HG02571 (cell line): ENCODE measurements around the gene RALA.
"Not testable (repeated sequence)": the region's sequence is repeated elsewhere in the genome, so short reads cannot be mapped to it uniquely, and the experiment has no call there.

ENCODE experiments used
- ATAC-seq: cut with Tn5 transposase; IDR thresholded peaks from one replicate; pipeline ENCODE4 v1.9.1; 2021; ENCODE audit warnings: mild to moderate bottlenecking, moderate library complexity; ENCODE audit not compliant: unreplicated experiment

Gene RALA

DNA sequence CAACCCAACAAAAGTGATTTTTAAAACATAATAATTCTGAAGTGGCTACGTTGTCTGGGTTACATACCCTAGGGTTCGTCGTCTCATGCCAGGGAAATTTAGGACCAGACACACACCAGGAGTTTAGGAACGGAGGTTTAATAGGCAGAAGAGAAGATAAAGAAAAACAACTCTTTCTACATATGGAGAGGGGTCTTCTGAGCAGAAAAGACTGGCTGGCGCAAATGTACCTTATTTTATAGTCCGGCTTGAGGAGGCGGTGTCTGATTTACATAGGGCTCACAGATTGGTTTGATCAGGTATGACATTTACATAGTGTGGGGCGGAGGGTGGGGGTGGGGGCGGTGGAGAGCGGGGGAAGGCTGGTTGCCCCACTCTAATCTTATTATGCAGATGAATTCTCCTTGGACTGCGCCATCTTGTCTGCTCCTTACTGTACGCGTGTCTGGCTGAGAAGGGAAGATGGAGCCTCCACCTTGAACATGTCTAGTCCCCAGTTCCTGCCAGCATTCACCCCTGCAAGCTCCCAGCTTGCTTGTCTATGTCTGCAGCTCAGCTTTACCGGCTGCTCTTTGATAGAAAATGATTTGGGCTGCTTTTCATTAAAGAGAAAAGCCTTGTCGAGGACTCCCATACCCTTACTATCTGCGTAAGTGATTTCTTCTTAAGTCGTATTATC, 98.7 kb downstream of the RALA start:
- ATAC-seq: no peak

DNA sequence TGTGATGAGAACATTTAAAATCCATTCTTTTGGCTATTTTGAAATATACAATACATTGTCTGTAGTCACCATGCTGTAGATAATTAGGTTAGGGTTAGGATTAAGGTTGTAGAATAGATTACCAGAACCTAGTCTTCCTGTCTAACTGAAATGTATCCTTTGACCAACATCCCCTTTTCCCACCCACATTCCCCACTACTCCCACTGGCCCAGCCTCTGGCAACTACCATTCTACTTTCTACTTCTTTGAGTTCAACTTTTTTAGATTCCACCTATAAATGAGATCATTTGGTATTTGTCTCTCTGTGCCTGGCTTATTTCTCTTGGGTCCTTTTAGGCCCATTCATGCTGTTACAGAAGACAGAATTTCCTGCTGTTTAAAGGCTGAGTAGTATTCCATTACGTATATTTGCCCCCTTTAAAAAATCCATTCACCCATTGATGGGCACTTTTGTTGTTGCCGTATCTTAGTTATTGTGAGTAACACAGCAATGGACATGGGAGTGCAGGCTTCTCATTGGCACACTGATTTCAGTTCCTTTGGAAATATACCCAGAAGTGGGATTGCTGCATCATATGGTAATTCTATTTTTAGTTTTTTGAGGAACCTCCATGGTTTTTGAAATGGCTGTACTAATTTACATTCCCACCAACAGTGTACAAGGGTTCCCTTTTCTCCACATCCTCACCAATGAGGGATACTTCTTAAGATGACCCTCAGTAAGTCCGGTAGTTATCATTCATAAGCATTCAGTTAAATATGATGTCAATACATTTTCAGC, 104.0 kb downstream of the RALA start:
- ATAC-seq: no peak

DNA sequence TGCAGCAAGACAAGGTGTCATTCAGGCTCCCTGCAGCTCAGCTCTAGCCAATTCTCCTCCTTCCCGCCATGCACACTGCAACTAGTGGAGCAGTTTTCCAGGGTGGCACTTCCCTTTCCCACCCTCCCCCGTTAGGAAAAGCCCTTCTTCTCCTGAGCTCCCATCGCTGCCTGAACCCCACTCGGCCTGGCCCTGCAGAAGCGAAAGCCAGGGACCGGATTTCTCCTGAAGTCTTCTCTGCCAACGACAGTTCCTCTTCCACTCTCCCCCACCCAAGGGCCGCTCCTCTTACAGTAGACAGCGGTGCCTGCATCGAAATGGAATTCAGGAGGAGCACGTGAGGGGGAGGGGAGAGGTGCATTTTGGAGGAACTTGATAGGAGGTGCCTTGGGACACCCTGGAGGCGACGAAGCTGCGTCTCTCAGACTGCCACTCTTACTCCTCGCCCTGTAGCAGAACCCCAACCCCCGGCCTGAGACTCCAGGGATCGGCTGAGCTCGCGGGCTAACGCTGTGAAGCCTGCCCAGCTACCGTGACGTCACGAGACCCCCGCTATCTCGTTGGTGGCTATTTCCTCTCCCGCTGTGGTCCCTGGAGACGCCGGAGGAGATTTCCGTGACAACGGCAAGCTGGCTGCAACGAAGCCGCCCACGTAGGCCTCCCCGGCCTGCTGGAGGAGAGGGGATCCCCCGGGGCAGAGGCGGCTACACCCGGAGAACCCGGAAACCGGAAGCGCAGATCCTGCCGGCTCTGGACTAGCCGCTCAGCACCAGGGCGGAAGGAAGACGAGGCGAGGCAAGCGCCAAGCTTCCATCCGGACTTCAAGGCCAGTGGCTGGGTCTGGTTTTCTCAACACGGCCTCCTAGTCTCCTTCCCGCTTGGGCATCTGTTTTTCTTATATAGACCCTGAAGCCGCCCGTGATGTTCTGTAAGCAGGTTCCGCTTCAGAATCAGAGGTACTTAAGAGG, 109.7 kb downstream of the RALA start:
- ATAC-seq: peak; percentile 94

DNA sequence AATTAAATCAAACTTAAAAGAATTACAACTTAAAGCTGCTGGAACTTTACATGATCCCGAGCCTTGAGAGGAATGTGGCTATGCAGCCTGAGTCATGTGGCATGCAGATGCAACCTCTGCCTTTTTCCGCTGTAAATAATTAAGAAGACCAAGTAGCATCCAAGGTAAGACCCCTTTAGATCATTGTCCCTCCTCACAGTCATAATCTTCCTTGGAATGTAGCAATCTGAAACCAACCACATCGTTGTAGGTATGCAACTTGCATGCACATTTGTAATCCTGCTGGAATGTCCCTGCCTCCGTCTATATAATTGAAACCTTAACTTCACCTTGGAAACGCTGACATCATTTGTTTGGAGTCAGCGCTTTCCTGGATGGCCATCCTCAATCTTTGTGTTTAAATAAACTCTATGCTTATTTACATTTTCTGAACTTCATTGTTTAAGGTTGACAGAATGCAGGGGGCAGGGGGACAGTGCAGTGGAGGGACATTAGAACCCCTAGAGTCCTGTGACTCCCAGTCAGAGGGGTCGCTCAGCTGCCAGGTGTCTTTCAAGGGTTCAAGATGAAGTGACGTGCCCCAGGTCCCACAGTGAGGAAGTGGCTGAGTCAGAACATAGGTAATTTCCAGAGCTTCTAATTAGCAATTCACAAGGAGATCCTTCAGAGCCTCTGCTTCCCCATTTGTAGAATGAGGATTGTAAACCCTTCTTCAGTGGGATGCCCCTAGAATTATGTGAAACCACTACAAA, 110.7 kb downstream of the RALA start:
- ATAC-seq: no peak

DNA sequence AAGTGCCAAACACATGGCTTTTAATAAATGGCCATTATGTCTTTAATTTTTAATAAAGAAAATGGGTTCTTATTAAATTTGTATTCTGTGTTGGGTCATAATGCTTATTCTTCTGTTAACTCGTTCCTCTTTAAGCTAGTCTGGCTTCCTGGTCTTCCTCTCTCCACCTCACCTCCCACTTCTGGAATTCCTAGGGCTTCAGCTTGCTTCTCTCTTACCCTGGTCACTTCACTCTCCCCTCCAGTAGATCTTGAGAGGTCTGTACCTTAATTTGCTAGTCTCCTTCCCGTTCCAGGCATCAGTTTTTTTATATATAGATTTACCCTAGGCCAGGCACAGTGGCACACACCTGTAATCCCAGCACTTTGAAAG, 111.2 kb downstream of the RALA start:
- no peak for ATAC-seq

DNA sequence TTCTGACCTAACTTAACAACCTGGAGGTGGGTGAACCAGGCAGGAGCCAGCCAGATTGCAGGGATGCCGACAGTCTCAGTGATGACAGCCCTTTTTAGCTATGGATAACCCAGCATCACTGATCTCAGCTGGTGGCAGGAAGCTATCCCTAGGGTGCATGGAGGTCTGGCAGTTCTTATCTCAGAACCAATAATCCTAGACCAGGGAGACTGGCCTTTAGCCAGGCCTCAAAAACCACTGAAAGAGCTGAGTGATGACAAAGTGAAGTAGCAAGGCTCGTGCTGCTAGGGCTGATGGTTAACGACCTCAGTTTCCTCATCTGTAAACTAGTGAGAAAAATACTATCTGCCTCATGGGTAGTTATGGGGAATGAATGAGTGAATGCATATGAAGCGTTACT, 112.5 kb downstream of the RALA start:
- ATAC-seq: no peak

DNA sequence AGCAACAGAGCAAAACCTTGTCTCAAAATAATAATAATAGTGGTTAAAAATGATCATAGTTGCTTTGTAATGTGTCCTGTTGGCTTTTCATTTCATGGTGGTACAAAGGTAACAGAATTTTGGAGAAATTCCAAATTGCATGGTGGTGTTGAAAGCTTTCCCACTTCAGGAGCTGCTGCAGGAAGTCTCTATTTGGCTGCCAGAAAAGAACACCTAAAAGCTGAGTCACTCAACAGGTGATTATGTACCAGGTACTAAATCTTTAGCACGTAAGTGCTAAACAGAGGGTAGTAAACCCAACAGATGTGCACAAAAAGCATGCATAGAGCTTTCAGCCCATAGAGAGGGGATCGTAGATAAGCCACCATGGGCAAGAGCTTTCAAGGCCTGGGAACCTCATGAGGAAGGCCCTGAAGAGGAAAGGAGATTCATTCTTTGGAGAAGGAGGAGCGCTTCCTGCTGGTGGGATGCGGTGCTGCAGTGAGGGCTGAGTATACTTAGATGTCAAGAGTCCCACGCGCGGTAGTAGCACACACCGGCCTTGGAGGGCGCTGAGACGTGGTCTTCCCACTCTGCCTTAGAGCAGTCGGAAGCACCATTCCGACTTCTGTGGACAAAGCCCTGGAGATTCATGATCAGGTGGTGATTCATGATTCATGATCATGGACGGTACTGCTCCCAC, 118.7 kb downstream of the RALA start:
- no peak for ATAC-seq

DNA sequence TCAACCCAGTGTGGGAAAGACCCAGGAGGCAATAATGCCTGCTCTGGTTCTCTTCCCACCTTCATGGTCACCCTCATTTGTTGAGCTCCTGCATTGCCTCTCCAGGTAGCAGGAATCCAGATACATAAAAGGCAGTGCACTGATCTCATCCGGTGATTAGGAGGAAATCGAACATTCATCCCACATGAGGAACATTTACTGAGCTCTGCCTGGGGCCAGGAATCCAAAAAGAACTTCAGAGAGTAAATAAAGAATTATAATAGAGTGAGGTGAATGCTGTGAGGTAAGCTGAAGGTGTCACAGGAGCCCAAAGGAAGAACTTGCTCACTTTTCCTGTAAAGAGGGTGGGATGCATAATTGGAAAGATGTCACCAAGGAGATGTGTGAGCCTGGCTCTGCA, 121.2 kb downstream of the RALA start:
- ATAC-seq: no peak

- ATAC-seq: no peak
These were observed 121.9 kb downstream of the RALA start for GRCh38 chr7:39745320-39745719.

DNA sequence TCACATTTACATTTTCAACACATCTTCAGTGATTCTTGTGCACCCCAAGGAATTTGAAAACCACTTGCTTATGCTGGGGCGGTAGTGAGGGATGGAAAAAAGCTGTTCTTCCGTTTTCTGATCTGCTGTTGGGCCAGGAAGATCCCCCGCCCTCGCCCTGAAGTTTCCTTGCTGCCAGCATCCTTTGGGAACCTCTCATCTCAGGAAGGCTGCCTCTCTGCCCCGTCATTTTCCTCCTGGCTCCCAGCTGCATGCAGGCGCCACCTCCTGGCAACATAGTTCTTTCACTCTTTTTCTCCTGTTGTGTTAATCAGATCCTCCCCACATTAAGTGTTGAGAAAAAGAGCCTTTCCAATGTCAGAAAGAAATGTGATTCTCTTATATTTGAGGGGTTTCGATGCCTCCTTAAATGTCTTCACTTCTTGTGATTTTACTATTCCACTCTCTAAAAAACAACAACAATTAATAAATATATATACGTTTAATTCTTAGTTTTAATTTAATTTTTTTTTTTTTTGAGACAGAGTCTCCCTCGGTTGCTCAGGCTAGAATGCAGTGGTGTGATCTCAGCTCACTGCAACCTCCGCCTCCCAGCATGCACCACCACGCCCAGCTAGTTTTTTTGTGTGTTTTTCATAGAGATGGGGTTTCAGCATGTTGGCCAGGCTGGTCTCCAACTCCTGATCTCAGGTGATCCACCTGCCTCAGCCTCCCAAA, 122.9 kb downstream of the RALA start:
- ATAC-seq: no peak

GRCh38 chr7:39749177-39749576, 125.8 kb downstream of the RALA start:
- ATAC-seq: no peak

GRCh38 chr7:39749717-39750116, 126.3 kb downstream of the RALA start:
- ATAC-seq: no peak

DNA sequence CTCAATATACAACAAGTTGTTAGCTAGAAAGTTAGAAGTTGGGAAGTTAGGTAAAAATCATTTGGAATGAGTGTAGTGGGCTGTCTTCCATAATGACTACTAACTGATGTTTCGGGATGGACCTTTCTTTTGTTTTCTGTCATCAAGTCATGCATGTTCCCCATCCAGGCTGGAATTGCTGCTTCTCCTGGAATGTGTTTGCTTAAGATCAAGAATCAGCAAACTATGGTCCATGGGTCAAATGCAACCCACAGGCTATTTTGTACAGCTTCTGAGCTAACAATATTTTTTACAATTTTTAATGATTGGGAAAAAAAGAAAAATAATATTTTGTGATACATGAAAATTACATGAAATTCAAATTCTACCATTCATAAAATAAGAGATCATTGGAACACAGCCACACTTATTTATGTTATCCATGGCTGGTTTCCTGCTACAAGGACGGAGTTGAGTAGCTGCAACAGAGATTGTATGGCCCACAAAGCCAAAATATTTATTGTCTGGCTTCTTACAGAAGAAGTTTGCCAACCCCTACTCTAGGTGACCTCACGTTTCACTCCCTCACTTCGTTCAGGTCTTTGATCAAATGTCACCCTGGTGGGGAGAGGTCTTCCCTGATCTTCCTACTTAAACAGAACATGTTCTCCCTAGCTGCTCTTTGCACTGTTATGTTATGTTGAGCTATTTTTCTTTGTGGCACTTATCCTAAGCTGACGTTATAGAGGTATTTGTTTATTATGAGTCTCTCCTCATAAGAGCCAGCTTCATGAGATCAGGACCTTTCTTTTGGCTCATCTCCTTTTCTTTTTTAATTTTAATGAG, 127.1 kb downstream of the RALA start:
- ATAC-seq: no peak

DNA sequence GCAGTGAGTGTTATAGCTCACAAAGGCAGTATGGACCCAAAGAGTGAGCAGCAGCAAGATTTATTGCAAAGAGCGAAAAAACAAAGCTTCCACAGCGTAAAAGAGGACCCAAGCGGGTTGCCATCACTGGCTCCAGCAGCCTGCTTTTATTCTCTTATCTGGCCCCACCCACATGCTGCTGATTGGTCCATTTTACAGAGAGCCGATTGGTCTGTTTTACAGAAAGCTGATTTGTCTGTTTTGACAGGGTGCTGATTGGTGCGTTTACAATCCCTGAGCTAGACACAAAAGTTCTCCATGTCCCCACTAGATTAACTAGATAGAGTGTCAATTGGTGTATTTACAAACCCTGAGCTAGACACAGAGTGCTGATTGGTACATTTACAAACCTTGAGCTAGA, 129.9 kb downstream of the RALA start:
- not testable (repeated sequence) for ATAC-seq

GRCh38 chr7:39753823-39754325, 130.5 kb downstream of the RALA start:
- no peak for ATAC-seq

GRCh38 chr7:39754326-39755120, 131.2 kb downstream of the RALA start:
- no peak for ATAC-seq

DNA sequence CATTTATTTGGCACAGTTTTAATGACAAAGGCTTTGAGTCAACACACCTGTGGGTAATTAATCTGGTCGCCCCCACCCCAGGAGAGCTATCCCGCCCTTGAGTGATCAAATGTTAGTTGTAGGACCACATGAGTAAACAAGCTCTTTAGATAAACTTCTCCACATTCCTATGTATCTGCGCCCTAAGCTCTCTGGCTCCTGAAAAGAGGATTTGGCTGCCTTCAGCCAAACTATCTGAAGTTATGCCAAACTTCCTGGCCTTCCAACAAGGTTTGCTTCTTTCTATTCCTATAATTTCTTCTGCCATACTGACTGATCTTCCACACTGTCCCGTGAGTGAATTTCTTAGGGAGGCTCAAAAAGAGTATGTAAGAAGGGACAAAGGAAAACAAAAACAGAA, 134.2 kb downstream of the RALA start:
- no peak for ATAC-seq
